ENCODE measurements around the gene ITPR3.
A peak's percentile ranks its signal among the peaks of the same experiment; 100 is the strongest.
"Not testable (repeated sequence)": the region's sequence is repeated elsewhere in the genome, so short reads cannot be mapped to it uniquely, and the experiment has no call there.

Gene ITPR3

DNA sequence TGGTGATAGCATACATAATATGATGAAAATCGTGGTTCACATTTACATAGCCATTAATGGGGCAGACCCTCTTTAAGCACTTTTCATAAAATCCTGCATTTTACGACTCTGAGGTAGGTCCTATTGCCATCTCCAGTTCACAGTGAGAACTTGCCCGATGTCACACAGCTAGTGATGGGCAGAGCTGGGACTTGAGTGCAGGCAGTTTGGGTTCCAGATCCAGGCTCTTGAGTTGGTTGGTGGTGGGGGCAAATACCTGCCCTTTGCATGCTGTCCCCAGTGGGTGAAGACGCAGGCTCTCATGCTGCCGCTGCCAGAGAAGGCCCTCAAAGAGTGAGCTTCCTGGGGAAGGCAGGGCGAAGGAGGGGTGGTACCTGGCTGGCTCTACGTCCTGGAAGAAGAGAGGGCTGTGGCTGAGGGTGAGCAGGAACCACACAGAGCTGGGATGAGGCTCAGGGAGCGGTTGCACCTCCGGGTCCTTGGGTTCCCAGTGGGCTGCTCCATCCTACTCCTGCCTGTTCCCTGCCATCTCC, 34.9 kb upstream of the ITPR3 start:
- Mint-ChIP-seq H3K4me1 (peaks cover 50% of the 10 kb centered on the region), H3K27ac (no peak overlapping the region), H3K9me3 (no peaks in the 10 kb centered on the region), H3K27me3 (no peaks in the 10 kb centered on the region), H3K4me3 (peak overlapping the region; percentile 83 to 86)
- ATAC-seq (no peak), DNase-seq (no peak)

DNA sequence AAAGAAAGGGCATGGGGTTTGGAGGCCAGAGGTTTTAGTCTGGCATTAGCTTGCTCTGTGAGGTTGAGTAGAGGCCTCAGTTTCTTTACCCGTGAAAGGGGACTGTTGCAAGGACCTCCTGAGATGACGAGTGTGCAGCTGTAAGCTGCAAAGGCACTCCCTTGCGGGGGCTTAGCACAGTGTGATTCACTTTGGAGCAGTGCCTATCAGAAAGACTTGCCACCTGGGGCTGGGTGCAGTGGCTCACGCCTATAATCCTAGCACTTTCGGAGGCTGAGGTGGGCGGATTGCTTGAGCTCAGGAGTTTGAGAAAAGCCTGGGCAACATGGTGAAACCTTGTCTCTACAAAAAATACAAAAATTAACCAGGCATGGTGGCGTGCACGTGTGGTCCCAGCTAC, 33.6 kb upstream of the ITPR3 start:
- Mint-ChIP-seq H3K9me3 (no peaks in the 10 kb centered on the region), H3K4me1 (peaks cover 59% of the 10 kb centered on the region), H3K27ac (peak overlapping the region in 1 of 2 donors; percentile 42), H3K27me3 (no peaks in the 10 kb centered on the region), H3K4me3 (no peak overlapping the region)
- ATAC-seq = no peak
- no peak for DNase-seq

DNA sequence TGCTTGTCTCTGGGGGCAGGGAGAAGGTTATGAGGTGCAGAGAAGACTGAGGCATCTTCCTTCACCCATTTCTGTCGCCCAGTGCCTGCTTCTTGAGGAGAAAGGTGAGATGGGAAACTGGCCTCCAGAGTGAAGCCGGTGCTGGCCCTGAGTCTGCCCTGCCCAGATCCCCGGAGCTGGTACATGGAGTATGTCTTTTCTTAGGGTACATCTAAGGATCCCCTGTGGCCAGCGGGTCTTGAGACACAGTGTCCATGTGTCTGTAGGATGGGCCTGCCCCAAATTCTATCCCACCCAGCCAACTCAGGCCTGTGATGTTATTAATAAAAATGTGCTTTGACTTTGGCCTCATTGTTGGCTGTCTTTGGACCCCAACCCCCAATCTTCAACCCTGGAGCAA, 32.2 kb upstream of the ITPR3 start:
- no peak for DNase-seq
- Mint-ChIP-seq H3K9me3 (no peaks in the 10 kb centered on the region), H3K27ac (no peak overlapping the region), H3K4me3 (no peak overlapping the region), H3K27me3 (no peaks in the 10 kb centered on the region), H3K4me1 (peaks cover 63% of the 10 kb centered on the region)
- ATAC-seq = no peak

DNA sequence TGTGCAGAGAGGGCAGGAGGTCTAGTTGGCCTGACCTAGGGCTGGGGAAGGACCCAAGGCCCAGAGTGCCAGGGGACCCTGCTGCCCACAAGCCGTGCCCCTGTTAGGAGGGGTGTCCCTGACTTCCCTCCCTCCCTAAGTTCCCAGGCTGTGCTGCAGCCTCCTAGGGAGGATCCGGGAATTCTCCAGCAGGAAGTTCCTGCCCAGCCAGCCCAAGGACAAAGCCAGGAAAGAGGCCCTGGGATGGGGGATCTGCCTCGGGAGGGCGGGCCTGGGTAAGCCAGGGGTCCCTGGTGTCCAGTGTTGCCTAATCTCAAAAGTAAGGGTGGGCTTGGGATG, 31.8 kb upstream of the ITPR3 start:
- Mint-ChIP-seq H3K4me1 (peaks cover 58% of the 10 kb centered on the region), H3K27me3 (no peaks in the 10 kb centered on the region), H3K4me3 (no peak overlapping the region), H3K9me3 (no peaks in the 10 kb centered on the region), H3K27ac (no peak overlapping the region)
- ATAC-seq (no peak), DNase-seq (no peak)

- Mint-ChIP-seq H3K27me3 (no peaks in the 10 kb centered on the region), H3K27ac (no peak overlapping the region), H3K4me1 (peaks cover 52% of the 10 kb centered on the region), H3K9me3 (no peaks in the 10 kb centered on the region), H3K4me3 (no peak overlapping the region)
- DNase-seq (peak in 1 of 2 donors; percentile 54), ATAC-seq (peak; percentile 28)
Observed at GRCh38 chr6:33589731-33590530, 31.2 kb upstream of the ITPR3 start.

GRCh38 chr6:33590531-33591198, 30.5 kb upstream of the ITPR3 start:
- Mint-ChIP-seq H3K27ac (no peak overlapping the region), H3K4me3 (no peak overlapping the region), H3K4me1 (peaks cover 45% of the 10 kb centered on the region), H3K9me3 (no peaks in the 10 kb centered on the region), H3K27me3 (no peaks in the 10 kb centered on the region)
- ATAC-seq = no peak
- no peak for DNase-seq

DNA sequence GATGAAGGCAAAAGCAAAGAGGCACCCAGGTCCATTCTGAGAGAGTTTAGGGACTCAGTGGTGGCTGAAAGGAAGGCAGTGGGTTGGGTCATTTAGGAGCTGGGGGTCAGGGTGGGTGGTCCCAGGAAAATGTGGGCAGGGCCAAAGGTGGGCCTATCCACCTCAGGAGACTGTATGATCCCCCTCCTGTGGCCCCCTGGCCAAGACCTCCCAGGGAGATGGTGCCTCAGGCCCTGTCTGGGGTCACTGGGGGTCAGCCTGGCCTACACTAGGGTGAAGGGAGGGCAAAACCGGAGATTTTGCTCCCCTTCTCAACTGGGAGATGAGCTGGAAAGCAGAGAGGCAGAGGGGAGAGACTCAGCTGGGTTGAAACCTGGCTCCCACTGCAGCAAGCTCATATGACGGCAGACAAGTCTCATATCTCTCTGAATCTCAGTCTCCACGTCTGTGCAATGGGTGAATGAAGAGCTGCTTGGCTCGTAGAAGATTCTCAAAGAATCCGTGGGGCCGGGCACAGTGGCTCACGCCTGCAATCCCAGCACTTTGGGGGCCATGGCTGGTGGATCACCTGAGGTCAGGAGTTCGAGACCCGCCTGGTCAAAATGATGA, 29.6 kb upstream of the ITPR3 start:
- Mint-ChIP-seq H3K27ac (no peak overlapping the region), H3K4me1 (peaks cover 41% of the 10 kb centered on the region), H3K9me3 (no peaks in the 10 kb centered on the region), H3K4me3 (no peak overlapping the region), H3K27me3 (no peaks in the 10 kb centered on the region)
- DNase-seq (no peak), ATAC-seq (no peak)

DNA sequence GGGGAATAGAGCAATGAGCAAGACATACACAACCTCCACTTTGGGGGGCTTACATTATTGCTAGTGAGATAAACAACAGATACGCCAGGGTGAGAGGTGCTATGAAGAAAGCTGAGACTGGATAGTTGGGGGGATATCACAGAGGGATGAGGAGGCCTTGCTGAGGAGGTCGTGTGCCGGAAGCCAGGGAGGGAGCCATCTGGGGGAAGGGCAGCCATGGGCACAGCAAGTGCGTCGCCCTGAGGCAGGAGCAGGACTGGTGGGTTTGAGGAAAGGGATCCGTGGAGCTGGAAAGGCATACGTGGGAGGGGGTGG, 28.9 kb upstream of the ITPR3 start:
- H3K27ac Mint-ChIP-seq = no peak overlapping the region
- no peak for ATAC-seq
- no peaks in the 10 kb centered on the region for H3K9me3 Mint-ChIP-seq
- DNase-seq = no peak
- H3K4me1 Mint-ChIP-seq = peaks cover 48% of the 10 kb centered on the region
- peak overlapping the region; percentile 39 to 86 for H3K4me3 Mint-ChIP-seq
- no peaks in the 10 kb centered on the region for H3K27me3 Mint-ChIP-seq

- peak overlapping the region; percentile 85 to 86 for H3K4me3 Mint-ChIP-seq
- H3K27me3 Mint-ChIP-seq = no peaks in the 10 kb centered on the region
- DNase-seq (peak; percentile 55 to 56), ATAC-seq (peak; percentile 77)
- peaks cover 51% of the 10 kb centered on the region for H3K4me1 Mint-ChIP-seq
- H3K27ac Mint-ChIP-seq = peak overlapping the region in 1 of 2 donors; percentile 92
- no peaks in the 10 kb centered on the region for H3K9me3 Mint-ChIP-seq
Observed at GRCh38 chr6:33592595-33593413, 28.3 kb upstream of the ITPR3 start.

DNA sequence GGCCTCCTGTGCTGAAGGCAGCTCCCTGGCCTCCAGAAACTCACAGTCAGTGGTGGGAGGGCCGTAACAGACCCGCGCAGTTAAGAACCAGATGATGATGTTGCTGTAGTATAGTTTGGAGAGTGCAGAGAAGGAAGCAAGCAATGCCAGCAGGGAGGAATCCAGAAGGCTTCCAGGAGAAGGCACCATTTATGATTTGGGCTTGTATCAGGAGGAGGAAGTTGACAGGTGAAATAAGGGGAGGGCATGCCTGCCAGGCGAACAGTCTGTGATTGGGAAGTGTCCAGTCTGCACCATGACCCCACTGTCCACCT, 27.8 kb upstream of the ITPR3 start:
- ATAC-seq (no peak), DNase-seq (no peak)
- Mint-ChIP-seq H3K27ac (peak overlapping the region in 1 of 2 donors; percentile 92), H3K4me1 (peaks cover 51% of the 10 kb centered on the region), H3K4me3 (peak overlapping the region; percentile 85 to 86), H3K27me3 (no peaks in the 10 kb centered on the region), H3K9me3 (no peaks in the 10 kb centered on the region)

DNA sequence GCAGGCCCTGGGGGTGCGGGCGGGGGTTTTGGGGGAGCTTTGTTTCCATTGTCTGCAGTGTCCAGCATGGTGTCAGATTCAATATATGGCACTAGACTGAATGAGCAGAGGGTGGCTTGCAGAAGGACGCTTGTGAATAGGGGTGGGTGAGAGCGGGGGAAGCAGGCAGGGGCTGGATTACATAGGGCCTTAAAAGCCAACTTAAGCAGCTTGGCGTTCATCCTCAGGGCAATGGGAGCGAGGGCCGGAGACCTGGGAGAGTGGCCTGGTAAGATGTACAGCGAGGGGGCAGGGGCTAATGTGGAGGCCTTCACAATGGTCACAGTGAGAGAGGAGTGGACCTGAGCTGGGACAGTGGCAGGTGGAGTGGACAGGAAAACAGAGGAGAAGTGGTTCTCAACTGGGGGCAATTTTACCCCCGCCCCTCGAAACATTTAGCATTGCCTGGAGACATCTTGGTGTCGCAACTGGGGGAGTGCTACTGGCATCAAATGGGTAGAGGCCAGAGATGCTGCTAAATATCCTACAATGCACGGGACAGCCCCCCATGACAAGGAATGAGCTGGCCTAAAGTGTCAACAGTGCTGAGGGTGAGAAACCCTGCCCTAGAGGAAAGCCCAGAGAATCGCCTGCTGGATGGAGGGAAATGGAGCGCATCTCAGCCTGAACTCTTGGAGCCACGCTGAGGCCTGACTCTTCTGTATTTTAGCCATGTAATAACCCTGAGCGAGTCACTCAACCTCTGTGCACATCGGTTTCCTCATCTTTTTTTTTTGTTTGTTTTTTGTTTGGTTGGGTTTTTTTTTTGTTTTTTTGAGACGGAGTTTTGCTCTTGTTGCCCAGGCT, 25.9 kb upstream of the ITPR3 start:
- Mint-ChIP-seq H3K4me3 (no peak overlapping the region), H3K27ac (peak overlapping the region in 1 of 2 donors; percentile 77), H3K27me3 (no peaks in the 10 kb centered on the region), H3K4me1 (peaks cover 43% of the 10 kb centered on the region), H3K9me3 (no peaks in the 10 kb centered on the region)
- ATAC-seq (no peak), DNase-seq (no peak)

- ATAC-seq (peak; percentile 85), DNase-seq (peak in 1 of 2 donors; percentile 41)
- H3K4me3 Mint-ChIP-seq = peak overlapping the region; percentile 38 to 70
- H3K27me3 Mint-ChIP-seq, H3K9me3 Mint-ChIP-seq: not testable (repeated sequence)
- peak overlapping the region; percentile 89 to 94 for H3K27ac Mint-ChIP-seq
- peaks cover 30% of the 10 kb centered on the region for H3K4me1 Mint-ChIP-seq
Observed at GRCh38 chr6:33596894-33597293, 24.2 kb upstream of the ITPR3 start.

GRCh38 chr6:33597551-33598322, 23.4 kb upstream of the ITPR3 start:
- no peak for DNase-seq
- H3K27ac Mint-ChIP-seq = no peak overlapping the region

GRCh38 chr6:33599413-33599938, 21.6 kb upstream of the ITPR3 start:
- H3K9me3 Mint-ChIP-seq = no peaks in the 10 kb centered on the region
- H3K27me3 Mint-ChIP-seq = no peaks in the 10 kb centered on the region
- H3K4me3 Mint-ChIP-seq = no peak overlapping the region
- ATAC-seq (no peak), DNase-seq (no peak)
- H3K27ac Mint-ChIP-seq = no peak overlapping the region
- H3K4me1 Mint-ChIP-seq = peaks cover 13% of the 10 kb centered on the region

More at GRCh38 chr6:33597551-33598322, 23.4 kb upstream of the ITPR3 start:
- ATAC-seq = no peak
- peaks cover 23% of the 10 kb centered on the region for H3K4me1 Mint-ChIP-seq
- H3K9me3 Mint-ChIP-seq = no peaks in the 10 kb centered on the region
- H3K27me3 Mint-ChIP-seq = no peaks in the 10 kb centered on the region
- no peak overlapping the region for H3K4me3 Mint-ChIP-seq
